ENCODE results near the gene GABRG3. TPM values are rescaled to one million over a fixed set of nuclear protein-coding genes. Genes with fewer than 3 reads are reported as not detected.

GABRG3 gene
- total RNA-seq, 1 donor from 2014 or later: 0.54 TPM

- Histone ChIP-seq H3K9ac (ENCODE audit: low read length) (no peak overlapping the region), H2AFZ (ENCODE audit: low read depth, low read length) (no peak overlapping the region), H3K79me2 (ENCODE audit: insufficient read depth, low read length) (no peaks in the 10 kb centered on the region), H3K9me3 (ENCODE audit: insufficient read depth, low read depth, low read length) (no peaks in the 10 kb centered on the region), H3K4me2 (ENCODE audit: low read length) (no peak overlapping the region), H3K36me3 (ENCODE audit: insufficient read depth, low read length) (no peaks in the 10 kb centered on the region), H3K4me1 (ENCODE audit: insufficient read depth, low read length) (peaks cover 6% of the 10 kb centered on the region), H4K20me1 (ENCODE audit: insufficient read depth, low read length) (no peaks in the 10 kb centered on the region), H3K4me3 (ENCODE audit: insufficient read depth, low read depth, low read length) (no peak overlapping the region), H3K27ac (ENCODE audit: low read depth, low read length) (no peak overlapping the region), H3K27me3 (ENCODE audit: insufficient read depth, low read length) (no peaks in the 10 kb centered on the region)
- H3K27me3 Mint-ChIP-seq (ENCODE audit: low read depth, unreplicated experiment): no peaks in the 10 kb centered on the region
- H3K4me1 Mint-ChIP-seq (ENCODE audit: low read depth, unreplicated experiment): peaks cover 8% of the 10 kb centered on the region
- no peaks in the 10 kb centered on the region for H3K36me3 Mint-ChIP-seq (ENCODE audit: low read depth, unreplicated experiment)
- H3K27ac Mint-ChIP-seq (ENCODE audit: unreplicated experiment): no peak overlapping the region
- H3K9me3 Mint-ChIP-seq (ENCODE audit: unreplicated experiment): no peaks in the 10 kb centered on the region
- FAIRE-seq (no peak), DNase-seq (ENCODE audit: low read depth) (peak; percentile 17)
- no peak overlapping the region for H3K4me3 Mint-ChIP-seq (ENCODE audit: unreplicated experiment)
- TF ChIP-seq EZH2 (IDR thresholded peaks at IDR 0.05; ENCODE audit: insufficient read depth, low read length) (no peak), CTCF (IDR thresholded peaks at IDR 0.05; ENCODE audit: insufficient read depth, low read depth, low read length) (peak; percentile 59)
Observed at GRCh38 chr15:27059610-27060202, 88.7 kb downstream of the GABRG3 start.

GRCh38 chr15:27061739-27062138 lies 90.8 kb downstream of the GABRG3 start:
- FAIRE-seq: no peak
- no peak overlapping the region for H3K4me3 Mint-ChIP-seq (ENCODE audit: unreplicated experiment)

More at GRCh38 chr15:27061739-27062138, 90.8 kb downstream of the GABRG3 start:
- Histone ChIP-seq H3K9ac (ENCODE audit: low read length) (no peak overlapping the region), H2AFZ (ENCODE audit: low read depth, low read length) (no peak overlapping the region), H3K4me3 (ENCODE audit: insufficient read depth, low read depth, low read length) (no peak overlapping the region), H3K9me3 (ENCODE audit: insufficient read depth, low read depth, low read length) (no peaks in the 10 kb centered on the region), H3K36me3 (ENCODE audit: insufficient read depth, low read length) (no peaks in the 10 kb centered on the region), H3K79me2 (ENCODE audit: insufficient read depth, low read length) (no peaks in the 10 kb centered on the region), H3K4me1 (ENCODE audit: insufficient read depth, low read length) (peaks cover 6% of the 10 kb centered on the region), H3K4me2 (ENCODE audit: low read length) (no peak overlapping the region), H4K20me1 (ENCODE audit: insufficient read depth, low read length) (no peaks in the 10 kb centered on the region), H3K27me3 (ENCODE audit: insufficient read depth, low read length) (no peaks in the 10 kb centered on the region), H3K27ac (ENCODE audit: low read depth, low read length) (no peak overlapping the region)
- Mint-ChIP-seq H3K4me1 (ENCODE audit: low read depth, unreplicated experiment) (peaks cover 8% of the 10 kb centered on the region), H3K9me3 (ENCODE audit: unreplicated experiment) (no peaks in the 10 kb centered on the region), H3K36me3 (ENCODE audit: low read depth, unreplicated experiment) (no peaks in the 10 kb centered on the region), H3K27ac (ENCODE audit: unreplicated experiment) (peak overlapping the region; percentile 69), H3K27me3 (ENCODE audit: low read depth, unreplicated experiment) (peaks cover 4% of the 10 kb centered on the region)
- no peak for TF ChIP-seq CTCF (IDR thresholded peaks at IDR 0.05; ENCODE audit: insufficient read depth, low read depth, low read length)
- no peak for TF ChIP-seq EZH2 (IDR thresholded peaks at IDR 0.05; ENCODE audit: insufficient read depth, low read length)
- no peak for DNase-seq (ENCODE audit: low read depth)

Measured in astrocyte (in vitro differentiated cells and primary cell).